Measurements from ENCODE around the gene DMRTB1.

The DMRTB1 gene

GRCh38 chr1:53511323-53511932, 52.2 kb downstream of the DMRTB1 start:
- DNase-seq, result no peak

GRCh38 chr1:53511933-53512806, 53.0 kb downstream of the DMRTB1 start:
- DNase-seq, result peak; percentile 53 to 92

- DNase-seq, result peak in 1 of 2 experiments; percentile 92
Observed at GRCh38 chr1:53512807-53513755, 53.9 kb downstream of the DMRTB1 start.

GRCh38 chr1:53513846-53514245, 54.6 kb downstream of the DMRTB1 start:
- no peak for DNase-seq

- DNase-seq, result no peak
Observed at GRCh38 chr1:53514436-53514835, 55.2 kb downstream of the DMRTB1 start.

GRCh38 chr1:53516181-53516580, 57.0 kb downstream of the DMRTB1 start:
- DNase-seq, result no peak

All from NCI-H187 (cell line).